Tibial nerve (tissue), 4 donors: Measurements from ENCODE around the gene ZWILCH. TPM values are rescaled to one million over a fixed set of nuclear protein-coding genes. Genes with fewer than 3 reads are reported as not detected.

ENCODE experiments used
- DNase-seq, 2 donors: peaks; one replicate each; pipeline ENCODE4 v3.0.0-alpha.2; 2019; ENCODE audit warnings: low spot score in 2 of 2
- H3K27ac ChIP-seq, 4 donors: fragments of 200-600 bp; sonication (generic) in 3 of 4; one replicate each; pipeline ENCODE4 v1.5.1; 2017 to 2019; ENCODE audit warnings: mild to moderate bottlenecking in 1 of 4
- H3K27me3 ChIP-seq, 2 donors: fragments of 200-600 bp; sonication (generic) in 1 of 2; one replicate each; pipeline versions ENCODE4 v1.5.1 to v1.6.0; 2017 to 2019
- H3K36me3 ChIP-seq, 3 donors: fragments of 200-600 bp; sonication (generic); one replicate each; pipeline ENCODE4 v1.5.1; 2018 to 2019
- H3K4me1 ChIP-seq, 4 donors: fragments of 200-600 bp; sonication (generic) in 3 of 4; one replicate each; pipeline ENCODE4 v1.5.1; 2017 to 2019
- H3K4me3 ChIP-seq, 4 donors: fragments of 200-600 bp; sonication (generic) in 3 of 4; one replicate each; pipeline ENCODE4 v1.5.1; 2017 to 2019; ENCODE audit warnings: mild to moderate bottlenecking in 1 of 4, moderate library complexity in 1 of 4
- H3K9me3 ChIP-seq, 4 donors: fragments of 200-600 bp; sonication (generic) in 3 of 4; one replicate each; pipeline ENCODE4 v1.5.1; 2017 to 2019
- CTCF ChIP-seq, 5 experiments: fragments of 200-600 bp in 3 of 5; fragments of 450-650 bp in 2 of 5; sonication (generic) in 3 of 5; IDR thresholded peaks; one replicate each; pipeline ENCODE4 v1.5.1; 2016 to 2019; ENCODE audit warnings: antibody characterized with exemption in 5 of 5, mild to moderate bottlenecking in 3 of 5, moderate library complexity in 2 of 5
- EP300 ChIP-seq, 2 donors: sonication (generic); formaldehyde crosslinking; IDR thresholded peaks; one replicate each; pipeline ENCODE4 v1.6.1; 2017; ENCODE audit warnings: antibody characterized with exemption in 2 of 2, mild to moderate bottlenecking in 1 of 2
- POLR2A ChIP-seq, 2 donors: fragments of 450-650 bp; IDR thresholded peaks; one replicate each; pipeline ENCODE4 v1.6.1; 2017; ENCODE audit warnings: antibody characterized with exemption in 2 of 2, mild to moderate bottlenecking in 2 of 2, moderate library complexity in 2 of 2
- WGBS, 2 donors: methylation state at CpG; one replicate each; pipeline ENCODE4 v1.1.5; 2018; 5-methylcytosine and 5-hydroxymethylcytosine counted together
- total RNA-seq, 4 donors: library from RNA; depleted of rRNA; stranded (reverse); fragments of >200 nt; gene quantifications; one replicate each; pipeline ENCODE4 v1.1.0, GENCODE V29; 2016

Gene ZWILCH
- total RNA-seq, 4 donors from 2014 or later: 4.1 to 5.5 (median 4.2) TPM

GRCh38 chr15:66503780-66504562 is 1.2 kb upstream of the ZWILCH start:
- Histone ChIP-seq H3K4me1 (peaks cover 0 to 37% (median 16%) of the 10 kb centered on the region in 4 donors), H3K36me3 (peaks cover 3 to 45% (median 27%) of the 10 kb centered on the region in 3 donors), H3K27ac (peak overlapping the region; percentile 82 to 95 (median 92)), H3K9me3 (no peaks in the 10 kb centered on the region), H3K27me3 (no peaks in the 10 kb centered on the region), H3K4me3 (peak overlapping the region; percentile 74 to 97 (median 82))
- WGBS, 2 donors: 1% methylated on average over 12 of the region's 12 CpGs
- no peak for DNase-seq
- TF ChIP-seq CTCF (IDR thresholded peaks at IDR 0.05) (no peak), POLR2A (IDR thresholded peaks at IDR 0.05) (no peak), EP300 (IDR thresholded peaks at IDR 0.05) (no peak)

- peak overlapping the region; percentile 82 to 95 (median 92) for H3K27ac ChIP-seq
- no peak for DNase-seq
- H3K36me3 ChIP-seq: peaks cover 3 to 34% (median 12%) of the 10 kb centered on the region in 3 donors
- H3K9me3 ChIP-seq: no peaks in the 10 kb centered on the region
- H3K27me3 ChIP-seq: no peaks in the 10 kb centered on the region
- no peak for TF ChIP-seq EP300 (IDR thresholded peaks at IDR 0.05)
- no peak for TF ChIP-seq POLR2A (IDR thresholded peaks at IDR 0.05)
- no peak for TF ChIP-seq CTCF (IDR thresholded peaks at IDR 0.05)
- H3K4me1 ChIP-seq: peaks cover 0 to 37% (median 16%) of the 10 kb centered on the region in 4 donors
- 0% methylated on average over 12 to 13 of the region's 13 CpGs for WGBS, 2 donors
- H3K4me3 ChIP-seq: peak overlapping the region; percentile 74 to 97 (median 82)
These were observed 295 bp downstream of the ZWILCH start for GRCh38 chr15:66505430-66505811.

GRCh38 chr15:66505818-66506217 is 692 bp downstream of the ZWILCH start:
- Histone ChIP-seq H3K9me3 (no peaks in the 10 kb centered on the region), H3K27ac (peak overlapping the region in 3 of 4 donors; percentile 89 to 95 (median 95)), H3K4me1 (peaks cover 0 to 37% (median 16%) of the 10 kb centered on the region in 4 donors), H3K36me3 (peaks cover 0 to 30% (median 8%) of the 10 kb centered on the region in 3 donors), H3K27me3 (no peaks in the 10 kb centered on the region), H3K4me3 (peak overlapping the region; percentile 74 to 97 (median 82))
- WGBS, 2 donors: 34 to 44% methylated on average over 4 of the region's 4 CpGs
- TF ChIP-seq EP300 (IDR thresholded peaks at IDR 0.05) (no peak), CTCF (IDR thresholded peaks at IDR 0.05) (no peak), POLR2A (IDR thresholded peaks at IDR 0.05) (no peak)
- no peak for DNase-seq

- peaks cover 0 to 7% (median 0%) of the 10 kb centered on the region in 3 donors for H3K36me3 ChIP-seq
- TF ChIP-seq EP300 (IDR thresholded peaks at IDR 0.05): no peak
- no peak for TF ChIP-seq CTCF (IDR thresholded peaks at IDR 0.05)
- no peak for TF ChIP-seq POLR2A (IDR thresholded peaks at IDR 0.05)
These were observed 3.3 kb downstream of the ZWILCH start for GRCh38 chr15:66508293-66508883.

GRCh38 chr15:66514586-66514985 is 9.5 kb downstream of the ZWILCH start:
- TF ChIP-seq EP300 (IDR thresholded peaks at IDR 0.05) (no peak), POLR2A (IDR thresholded peaks at IDR 0.05) (no peak), CTCF (IDR thresholded peaks at IDR 0.05) (no peak)
- WGBS, 2 donors: 76 to 81% methylated on average over 3 of the region's 3 CpGs

More at GRCh38 chr15:66508293-66508883, 3.3 kb downstream of the ZWILCH start:
- Histone ChIP-seq H3K27me3 (no peaks in the 10 kb centered on the region), H3K4me1 (peaks cover 0 to 16% (median 6%) of the 10 kb centered on the region in 4 donors), H3K4me3 (no peak overlapping the region), H3K27ac (no peak overlapping the region), H3K9me3 (no peaks in the 10 kb centered on the region)
- WGBS, 2 donors: 93 to 96% methylated on average over 3 of the region's 3 CpGs
- DNase-seq: no peak

More at GRCh38 chr15:66514586-66514985, 9.5 kb downstream of the ZWILCH start:
- H3K36me3 ChIP-seq: peaks cover 0 to 48% (median 0%) of the 10 kb centered on the region in 3 donors
- H3K4me3 ChIP-seq: no peak overlapping the region
- H3K27ac ChIP-seq: no peak overlapping the region
- no peaks in the 10 kb centered on the region for H3K9me3 ChIP-seq
- H3K27me3 ChIP-seq: no peaks in the 10 kb centered on the region
- DNase-seq: no peak
- no peaks in the 10 kb centered on the region for H3K4me1 ChIP-seq
